SK-N-MC (cell line): ENCODE results near the gene ANKRD26.

ENCODE experiments used
- DNase-seq: peaks from one replicate; pipeline ENCODE4 v3.0.0-alpha.2; 2011; ENCODE audit warnings: low read depth, low spot score
- H3K27ac ChIP-seq: fragments of 200-600 bp; sonication (generic); 2 replicates; pipeline ENCODE4 v1.5.1; 2016; ENCODE audit warnings: mixed run types
- H3K36me3 ChIP-seq: fragments of 200-600 bp; sonication (generic); 2 replicates; pipeline ENCODE4 v1.6.1; 2017; ENCODE audit warnings: antibody characterized with exemption, low read length, mixed read lengths; ENCODE audit not compliant: insufficient read depth
- H3K4me3 ChIP-seq: fragments of 200-600 bp; sonication (generic); 2 replicates; pipeline ENCODE4 v1.5.1; 2016
- H3K9ac ChIP-seq: fragments of 200-600 bp; sonication (generic); 2 replicates; pipeline ENCODE4 v1.8.0; 2017; ENCODE audit warnings: mixed run types, mixed read lengths; ENCODE audit not compliant: insufficient read length
- H3K9me3 ChIP-seq: fragments of 200-600 bp; sonication (generic); 2 replicates; pipeline ENCODE4 v1.6.1; 2017; ENCODE audit warnings: low read depth, mild to moderate bottlenecking, antibody characterized with exemption, low read length, moderate library complexity, mixed read lengths
- EZH2 ChIP-seq: fragments of 200-600 bp; sonication (generic); IDR thresholded peaks from one replicate; pipeline ENCODE4 v1.6.1; 2017; ENCODE audit warnings: antibody characterized with exemption
- FOXP2 ChIP-seq: optimal IDR thresholded peaks from 2 replicates; pipeline ENCODE3; 2011; ENCODE audit warnings: mild to moderate bottlenecking, moderate library complexity; ENCODE audit not compliant: insufficient read depth; ENCODE audit errors: extremely low read length, control extremely low read depth
- POLR2AphosphoS5 ChIP-seq: IDR thresholded peaks from 2 replicates; pipeline ENCODE4 v1.6.1; 2012; ENCODE audit warnings: mild to moderate bottlenecking, low read depth, low read length, borderline replicate concordance

ANKRD26 gene

DNA sequence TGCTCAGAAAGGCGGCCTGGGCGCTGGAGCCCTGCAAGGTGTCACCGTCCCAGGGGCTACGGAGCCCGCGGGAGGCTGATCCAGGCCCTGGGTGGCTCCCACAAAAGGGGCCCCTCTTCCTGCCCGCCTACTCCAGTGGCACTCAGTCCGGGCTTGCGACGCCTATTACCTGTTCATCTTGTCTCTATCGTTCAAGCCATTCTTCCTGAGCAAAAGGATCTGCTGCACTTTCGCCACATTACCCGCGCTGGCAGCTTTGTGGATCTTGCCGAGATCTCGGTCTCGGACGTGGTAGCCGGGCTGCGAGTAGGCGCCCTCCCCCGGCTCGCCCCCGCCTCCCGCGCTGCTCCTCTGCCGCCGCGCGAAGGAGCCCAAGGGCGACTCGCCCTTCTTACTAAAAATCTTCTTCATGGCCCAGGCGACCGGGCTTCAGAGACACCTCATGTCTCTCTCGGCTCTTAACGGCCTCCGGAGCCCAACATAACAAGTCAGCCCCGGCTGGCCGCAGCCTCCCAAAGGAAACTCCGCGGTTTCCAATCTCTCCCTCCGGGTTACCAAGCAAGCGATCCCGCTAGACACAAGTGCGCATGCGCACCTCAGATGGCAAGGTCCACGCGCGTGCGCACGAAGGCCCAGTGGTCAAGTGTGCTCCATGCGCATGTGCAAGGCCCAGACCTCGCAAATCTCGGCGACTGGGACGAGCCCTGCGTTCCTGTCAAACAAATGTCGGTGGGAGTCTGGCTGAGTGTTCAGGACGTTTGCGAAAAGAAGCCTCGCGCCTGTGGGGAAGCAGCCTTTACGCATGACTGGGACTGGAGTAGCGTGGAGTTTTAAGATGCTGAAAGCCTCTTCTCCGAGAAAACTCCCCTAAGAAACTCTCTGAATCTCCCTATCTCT, at the start of gene ANKRD26:
Gene ANKRD26, minus strand, starts transcription at position 579 of the 897 bp plus-strand sequence. Its CDS starts 168 bp downstream, at position 411.
- Histone ChIP-seq H3K27ac (peak within 1 kb of the TSS; percentile 73; the same call in 1 of the 2 replicates), H3K9me3 (no peaks in the 10 kb centered on the region), H3K9ac (peak within 1 kb of the TSS; percentile 89), H3K36me3 (no peaks in the 10 kb centered on the region), H3K4me3 (peak within 1 kb of the TSS; percentile 91)
- TF ChIP-seq EZH2, result no peak
- TF ChIP-seq FOXP2, result no peak
- TF ChIP-seq POLR2AphosphoS5, result peak; percentile 80
- DNase-seq, result peak; percentile 59

DNA sequence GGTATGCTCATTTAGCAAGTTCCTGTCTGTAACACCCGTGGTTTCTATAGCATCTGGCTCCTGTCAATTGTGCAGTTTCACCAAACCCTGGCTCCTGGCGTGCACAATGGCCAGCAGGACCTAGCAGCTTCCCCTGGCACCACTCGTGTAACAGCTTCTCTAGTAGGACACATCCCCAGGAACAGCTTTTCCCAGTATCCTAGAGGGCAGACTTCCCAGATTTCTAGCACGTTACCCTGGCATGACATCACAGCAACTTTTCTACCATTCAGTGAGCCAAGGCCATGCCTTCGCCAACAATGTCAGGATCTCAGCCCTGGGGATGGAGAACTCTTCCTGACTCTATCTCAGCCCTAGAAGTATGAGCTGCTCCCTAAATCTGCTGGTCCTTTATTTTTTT, 47.4 kb upstream of the ANKRD26 start:
- no peak for DNase-seq
- H3K9me3 ChIP-seq, result no peaks in the 10 kb centered on the region
- H3K9ac ChIP-seq, result no peak overlapping the region
- no peak overlapping the region for H3K4me3 ChIP-seq
- H3K36me3 ChIP-seq, result peaks cover 42% of the 10 kb centered on the region
- no peak overlapping the region for H3K27ac ChIP-seq
- TF ChIP-seq FOXP2, result no peak
- TF ChIP-seq EZH2, result no peak
- no peak for TF ChIP-seq POLR2AphosphoS5

GRCh38 chr10:27145937-27146336, 45.6 kb upstream of the ANKRD26 start:
- no peak for TF ChIP-seq EZH2
- TF ChIP-seq POLR2AphosphoS5, result no peak
- TF ChIP-seq FOXP2, result no peak
- no peaks in the 10 kb centered on the region for H3K9me3 ChIP-seq
- H3K4me3 ChIP-seq, result no peak overlapping the region
- H3K27ac ChIP-seq, result no peak overlapping the region
- H3K36me3 ChIP-seq, result peaks cover 48% of the 10 kb centered on the region
- no peak for DNase-seq
- no peak overlapping the region for H3K9ac ChIP-seq

DNA sequence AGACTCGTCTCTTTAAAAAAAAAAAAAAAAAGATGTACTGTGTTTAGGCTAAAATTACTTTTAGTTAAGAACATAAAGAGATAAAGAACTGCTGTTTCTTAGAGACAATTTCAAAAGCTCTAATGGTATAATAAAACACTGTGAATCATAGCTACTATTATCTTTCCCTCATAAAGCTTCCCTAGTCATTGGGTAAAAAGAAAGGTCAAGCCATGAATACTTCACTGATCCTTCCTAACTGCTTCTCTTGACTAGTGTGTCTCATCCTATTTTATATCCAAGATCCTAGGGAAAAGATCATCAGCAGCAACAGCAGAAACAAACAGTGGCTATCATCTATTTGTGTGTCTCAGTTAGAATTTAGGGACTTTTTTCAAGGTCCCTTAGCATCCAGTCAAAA, 43.4 kb upstream of the ANKRD26 start:
- peaks cover 46% of the 10 kb centered on the region for H3K36me3 ChIP-seq
- H3K9me3 ChIP-seq, result no peaks in the 10 kb centered on the region
- no peak overlapping the region for H3K4me3 ChIP-seq
- H3K9ac ChIP-seq, result no peak overlapping the region
- TF ChIP-seq POLR2AphosphoS5 (no peak), FOXP2 (no peak), EZH2 (no peak)
- DNase-seq, result no peak
- H3K27ac ChIP-seq, result no peak overlapping the region

DNA sequence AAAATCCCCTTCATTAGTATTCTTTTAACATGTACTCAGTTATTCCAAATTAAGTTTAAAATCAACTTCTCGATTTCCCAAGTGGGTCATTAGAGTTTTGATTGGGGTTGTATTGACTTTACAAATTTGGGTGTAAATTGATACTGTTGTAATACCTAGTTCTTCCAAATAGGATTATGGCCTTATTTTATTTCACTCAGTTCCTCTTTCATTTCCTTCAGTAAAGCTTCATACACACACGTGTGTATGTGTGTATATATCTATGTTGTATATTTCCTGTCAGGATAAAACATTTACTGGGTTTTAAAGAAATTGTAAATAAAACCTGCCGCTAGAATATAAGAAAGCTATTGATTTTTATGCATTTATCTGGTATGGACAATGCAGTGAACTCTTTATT, 38.0 kb upstream of the ANKRD26 start:
- Histone ChIP-seq H3K36me3 (peaks cover 32% of the 10 kb centered on the region), H3K9me3 (no peaks in the 10 kb centered on the region), H3K4me3 (no peak overlapping the region), H3K9ac (no peak overlapping the region), H3K27ac (no peak overlapping the region)
- no peak for DNase-seq
- TF ChIP-seq POLR2AphosphoS5 (no peak), FOXP2 (no peak), EZH2 (no peak)

DNA sequence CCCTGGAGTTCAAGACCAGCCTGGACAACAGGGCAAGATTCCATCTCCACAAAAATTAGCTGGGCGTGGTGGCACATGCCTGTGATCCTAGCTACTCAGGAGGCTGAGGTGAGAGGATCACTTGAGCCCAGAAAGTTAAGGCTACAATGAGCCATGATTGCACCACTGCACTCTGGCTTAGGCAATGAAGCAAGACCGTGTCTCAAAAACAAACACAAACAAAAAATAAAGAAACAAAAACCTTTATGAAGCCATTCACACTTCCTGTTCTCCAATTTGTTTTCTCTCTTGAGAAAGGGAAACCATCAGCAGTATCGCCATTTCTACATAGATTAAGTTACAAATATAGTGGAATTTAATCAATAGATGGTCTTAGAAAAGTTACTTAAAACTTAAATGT, 34.1 kb upstream of the ANKRD26 start:
- H3K27ac ChIP-seq, result no peak overlapping the region
- no peak for DNase-seq
- TF ChIP-seq EZH2 (no peak), POLR2AphosphoS5 (no peak), FOXP2 (no peak)
- H3K36me3 ChIP-seq, result peaks cover 50% of the 10 kb centered on the region
- no peak overlapping the region for H3K4me3 ChIP-seq
- H3K9ac ChIP-seq, result no peak overlapping the region
- H3K9me3 ChIP-seq, result no peaks in the 10 kb centered on the region

GRCh38 chr10:27108165-27108564, 7.9 kb upstream of the ANKRD26 start:
- Histone ChIP-seq H3K9me3 (no peaks in the 10 kb centered on the region), H3K27ac (no peak overlapping the region), H3K9ac (no peak overlapping the region), H3K36me3 (peaks cover 35% of the 10 kb centered on the region), H3K4me3 (no peak overlapping the region)
- DNase-seq, result no peak
- no peak for TF ChIP-seq EZH2
- TF ChIP-seq FOXP2, result no peak
- no peak for TF ChIP-seq POLR2AphosphoS5

DNA sequence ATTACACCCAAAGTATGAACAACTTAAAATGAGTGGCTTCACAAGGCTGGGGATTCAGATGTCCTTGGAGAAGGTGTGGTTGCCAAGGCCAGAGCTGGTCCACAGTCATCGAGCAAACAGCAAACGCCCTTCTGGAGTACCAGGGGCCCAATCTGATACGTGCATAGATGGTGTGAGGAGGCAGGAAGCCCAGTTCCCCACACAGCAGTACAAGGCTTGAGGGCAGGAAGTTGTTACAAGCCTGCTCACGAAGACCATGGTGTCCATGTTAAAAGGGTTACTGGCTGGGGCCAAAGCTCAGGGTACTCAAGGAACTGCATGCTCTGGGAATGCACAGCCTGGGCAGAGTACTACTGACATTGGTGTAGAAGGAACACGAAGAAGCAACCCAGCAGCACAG, 4.6 kb upstream of the ANKRD26 start:
- no peak overlapping the region for H3K9ac ChIP-seq
- H3K27ac ChIP-seq, result no peak overlapping the region
- TF ChIP-seq POLR2AphosphoS5 (no peak), EZH2 (no peak), FOXP2 (no peak)
- no peak overlapping the region for H3K4me3 ChIP-seq
- H3K9me3 ChIP-seq, result no peaks in the 10 kb centered on the region
- H3K36me3 ChIP-seq, result peaks cover 10% of the 10 kb centered on the region
- no peak for DNase-seq

GRCh38 chr10:27100813-27101347, 586 bp upstream of the ANKRD26 start:
- H3K9ac ChIP-seq, result peak overlapping the region; percentile 89

More at GRCh38 chr10:27100813-27101347, 586 bp upstream of the ANKRD26 start:
- Histone ChIP-seq H3K9me3 (no peaks in the 10 kb centered on the region), H3K4me3 (peak overlapping the region; percentile 91), H3K36me3 (no peaks in the 10 kb centered on the region; the same call in 1 of the 2 replicates), H3K27ac (peak overlapping the region; percentile 61; the same call in 1 of the 2 replicates)
- no peak for DNase-seq
- TF ChIP-seq POLR2AphosphoS5 (no peak), FOXP2 (no peak), EZH2 (no peak)
